GM12878 (cell line): ENCODE measurements around the gene GABBR2. TPM values are rescaled to one million over a fixed set of nuclear protein-coding genes. Genes with fewer than 3 reads are reported as not detected.

ENCODE experiments used
- CHD4 ChIP-seq: fragments of 200-600 bp; sonication (generic); IDR thresholded peaks from 2 replicates; pipeline ENCODE4 v1.6.1; 2016; ENCODE audit warnings: mild to moderate bottlenecking
- ETV6 ChIP-seq, 2 experiments: fragments of 450-650 bp in 1 of 2; IDR thresholded peaks in 1 of 2; conservative IDR thresholded peaks in 1 of 2; 2 replicates each; pipeline ENCODE4 v1.6.1; 2014; ENCODE audit warnings: antibody characterized with exemption in 1 of 2, borderline replicate concordance in 1 of 2, low read depth in 1 of 2, mild to moderate bottlenecking in 1 of 2, moderate library complexity in 1 of 2
- FOXM1 ChIP-seq: IDR thresholded peaks from 2 replicates; pipeline ENCODE4 v1.6.1; 2012; ENCODE audit warnings: low read depth, mild to moderate bottlenecking, inconsistent platforms, low read length, moderate library complexity
- JUND ChIP-seq: IDR thresholded peaks from 2 replicates; pipeline ENCODE4 v1.6.1; 2012; ENCODE audit warnings: low read depth, mild to moderate bottlenecking, low read length, improper control_type of control experiment, moderate library complexity
- MAX ChIP-seq: IDR thresholded peaks from 2 replicates; pipeline ENCODE4 v1.6.1; 2012; ENCODE audit warnings: low read depth, low read length, improper control_type of control experiment
- MYC ChIP-seq: IDR thresholded peaks from 2 replicates; pipeline ENCODE4 v1.6.1; 2011; ENCODE audit warnings: mild to moderate bottlenecking, low read length, moderate library complexity, inconsistent platforms; ENCODE audit not compliant: insufficient read depth, insufficient replicate concordance, insufficient read length, severe bottlenecking
- NFIC ChIP-seq: IDR thresholded peaks from 2 replicates; pipeline ENCODE4 v1.6.1; 2012; ENCODE audit warnings: low read depth, mild to moderate bottlenecking, inconsistent platforms, low read length, moderate library complexity
- NRF1 ChIP-seq: conservative IDR thresholded peaks from 2 replicates; pipeline ENCODE4 v1.6.1; 2011; ENCODE audit warnings: mild to moderate bottlenecking, low read depth, low read length, improper control_type of control experiment
- RB1 ChIP-seq: fragments of 450-650 bp; formaldehyde crosslinking; IDR thresholded peaks from 2 replicates; pipeline ENCODE4 v1.6.1; 2017; ENCODE audit warnings: mild to moderate bottlenecking, borderline replicate concordance
- SIX5 ChIP-seq: IDR thresholded peaks from 2 replicates; pipeline ENCODE4 v1.6.1; 2011; ENCODE audit warnings: mild to moderate bottlenecking, low read depth, low read length, moderate library complexity; ENCODE audit not compliant: severe bottlenecking
- SUPT20H ChIP-seq: IDR thresholded peaks from 2 replicates; pipeline ENCODE4 v1.6.1; 2011; ENCODE audit warnings: low read depth, mild to moderate bottlenecking, low read length, moderate library complexity, borderline replicate concordance; ENCODE audit not compliant: control insufficient read depth
- TCF12 ChIP-seq: IDR thresholded peaks from 2 replicates; pipeline ENCODE4 v1.6.1; 2011; ENCODE audit warnings: low read depth, mild to moderate bottlenecking, low read length
- ZNF217 ChIP-seq: fragments of 450-650 bp; IDR thresholded peaks from 2 replicates; pipeline ENCODE4 v1.6.1; 2017; ENCODE audit warnings: antibody characterized with exemption, mild to moderate bottlenecking
- ZNF24 ChIP-seq: fragments of 450-650 bp; IDR thresholded peaks from 2 replicates; pipeline ENCODE4 v1.6.1; 2017; ENCODE audit warnings: antibody characterized with exemption, mild to moderate bottlenecking
- polyA plus RNA-seq, 11 experiments: library from polyadenylated mRNA; depleted of rRNA in 4 of 11; unstranded in 6 of 11; stranded (reverse) in 5 of 11; fragments of >200 nt; fragmentation: Nextera tagmentation in 4 of 11; fragmentation: Illumina TruSeq in 1 of 11; extraction: Ambion mirVana in 4 of 11; extraction: Trizol in 1 of 11; gene quantifications; 1 replicate in 1 of 11; 2 replicates in 10 of 11; pipeline versions ENCODE4 v1.2.1 to v1.2.3, GENCODE V29; 2011 to 2016; ENCODE audit warnings: inconsistent platforms in 2 of 11, missing spikeins in 2 of 11, low read depth in 1 of 11
- total RNA-seq, 4 experiments: library from RNA; depleted of rRNA in 3 of 4; stranded (reverse); fragments of >200 nt in 3 of 4; fragmentation: Illumina TruSeq in 1 of 4; extraction: Trizol in 1 of 4; gene quantifications; 2 replicates each; pipeline versions ENCODE4 v1.2.1 to v1.2.3, GENCODE V29; 2013 to 2021
- TF ChIP-seq, protein P1 (sequence below): fragments of 450-650 bp; IDR thresholded peaks from 2 replicates; pipeline ENCODE4 v1.6.1; 2017; ENCODE audit warnings: mild to moderate bottlenecking, moderate library complexity
- TF ChIP-seq, protein P2 (sequence below): IDR thresholded peaks from 2 replicates; pipeline ENCODE4 v1.6.1; 2012; ENCODE audit warnings: low read depth, low read length, improper control_type of control experiment
- TF ChIP-seq, protein P3 (sequence below): fragments of 450-650 bp; conservative IDR thresholded peaks from 2 replicates; pipeline ENCODE4 v1.6.1; 2017; ENCODE audit warnings: mild to moderate bottlenecking, moderate library complexity
- TF ChIP-seq, protein P4 (sequence below): fragments of 150-350 bp; IDR thresholded peaks from 2 replicates; pipeline ENCODE4 v1.6.1; 2016; ENCODE audit warnings: low read depth, low read length

The GABBR2 gene
- total and polyA plus RNA-seq, 10 of the 15 experiments (the other 5 are each of a cell fraction or from before 2014, with no cell fraction given) = 0.02 to 2.2 (median 0.06) TPM; not detected in 2

- no peak for TF ChIP-seq NFIC
- TF ChIP-seq FOXM1 = no peak
- no peak for TF ChIP-seq SUPT20H
- TF ChIP-seq MYC = peak; percentile 46
- TF ChIP-seq, protein P1, sequence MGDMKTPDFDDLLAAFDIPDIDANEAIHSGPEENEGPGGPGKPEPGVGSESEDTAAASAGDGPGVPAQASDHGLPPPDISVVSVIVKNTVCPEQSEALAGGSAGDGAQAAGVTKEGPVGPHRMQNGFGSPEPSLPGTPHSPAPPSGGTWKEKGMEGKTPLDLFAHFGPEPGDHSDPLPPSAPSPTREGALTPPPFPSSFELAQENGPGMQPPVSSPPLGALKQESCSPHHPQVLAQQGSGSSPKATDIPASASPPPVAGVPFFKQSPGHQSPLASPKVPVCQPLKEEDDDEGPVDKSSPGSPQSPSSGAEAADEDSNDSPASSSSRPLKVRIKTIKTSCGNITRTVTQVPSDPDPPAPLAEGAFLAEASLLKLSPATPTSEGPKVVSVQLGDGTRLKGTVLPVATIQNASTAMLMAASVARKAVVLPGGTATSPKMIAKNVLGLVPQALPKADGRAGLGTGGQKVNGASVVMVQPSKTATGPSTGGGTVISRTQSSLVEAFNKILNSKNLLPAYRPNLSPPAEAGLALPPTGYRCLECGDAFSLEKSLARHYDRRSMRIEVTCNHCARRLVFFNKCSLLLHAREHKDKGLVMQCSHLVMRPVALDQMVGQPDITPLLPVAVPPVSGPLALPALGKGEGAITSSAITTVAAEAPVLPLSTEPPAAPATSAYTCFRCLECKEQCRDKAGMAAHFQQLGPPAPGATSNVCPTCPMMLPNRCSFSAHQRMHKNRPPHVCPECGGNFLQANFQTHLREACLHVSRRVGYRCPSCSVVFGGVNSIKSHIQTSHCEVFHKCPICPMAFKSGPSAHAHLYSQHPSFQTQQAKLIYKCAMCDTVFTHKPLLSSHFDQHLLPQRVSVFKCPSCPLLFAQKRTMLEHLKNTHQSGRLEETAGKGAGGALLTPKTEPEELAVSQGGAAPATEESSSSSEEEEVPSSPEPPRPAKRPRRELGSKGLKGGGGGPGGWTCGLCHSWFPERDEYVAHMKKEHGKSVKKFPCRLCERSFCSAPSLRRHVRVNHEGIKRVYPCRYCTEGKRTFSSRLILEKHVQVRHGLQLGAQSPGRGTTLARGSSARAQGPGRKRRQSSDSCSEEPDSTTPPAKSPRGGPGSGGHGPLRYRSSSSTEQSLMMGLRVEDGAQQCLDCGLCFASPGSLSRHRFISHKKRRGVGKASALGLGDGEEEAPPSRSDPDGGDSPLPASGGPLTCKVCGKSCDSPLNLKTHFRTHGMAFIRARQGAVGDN = peak; percentile 73
- TF ChIP-seq, protein P2, sequence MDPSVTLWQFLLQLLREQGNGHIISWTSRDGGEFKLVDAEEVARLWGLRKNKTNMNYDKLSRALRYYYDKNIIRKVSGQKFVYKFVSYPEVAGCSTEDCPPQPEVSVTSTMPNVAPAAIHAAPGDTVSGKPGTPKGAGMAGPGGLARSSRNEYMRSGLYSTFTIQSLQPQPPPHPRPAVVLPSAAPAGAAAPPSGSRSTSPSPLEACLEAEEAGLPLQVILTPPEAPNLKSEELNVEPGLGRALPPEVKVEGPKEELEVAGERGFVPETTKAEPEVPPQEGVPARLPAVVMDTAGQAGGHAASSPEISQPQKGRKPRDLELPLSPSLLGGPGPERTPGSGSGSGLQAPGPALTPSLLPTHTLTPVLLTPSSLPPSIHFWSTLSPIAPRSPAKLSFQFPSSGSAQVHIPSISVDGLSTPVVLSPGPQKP = peak; percentile 23; the same call in 1 of the 2 replicates
- no peak for TF ChIP-seq CHD4
- TF ChIP-seq ETV6 (conservative IDR thresholded peaks at IDR 0.05 in 1 of 2, IDR thresholded peaks at IDR 0.05 in 1 of 2; ENCODE audit: borderline replicate concordance in 1 of 2, low read depth in 1 of 2) = no peak
- no peak for TF ChIP-seq ZNF217
- TF ChIP-seq ZNF24 = no peak
- peak; percentile 34 for TF ChIP-seq SIX5
- TF ChIP-seq MAX = no peak
- TF ChIP-seq, protein P3, sequence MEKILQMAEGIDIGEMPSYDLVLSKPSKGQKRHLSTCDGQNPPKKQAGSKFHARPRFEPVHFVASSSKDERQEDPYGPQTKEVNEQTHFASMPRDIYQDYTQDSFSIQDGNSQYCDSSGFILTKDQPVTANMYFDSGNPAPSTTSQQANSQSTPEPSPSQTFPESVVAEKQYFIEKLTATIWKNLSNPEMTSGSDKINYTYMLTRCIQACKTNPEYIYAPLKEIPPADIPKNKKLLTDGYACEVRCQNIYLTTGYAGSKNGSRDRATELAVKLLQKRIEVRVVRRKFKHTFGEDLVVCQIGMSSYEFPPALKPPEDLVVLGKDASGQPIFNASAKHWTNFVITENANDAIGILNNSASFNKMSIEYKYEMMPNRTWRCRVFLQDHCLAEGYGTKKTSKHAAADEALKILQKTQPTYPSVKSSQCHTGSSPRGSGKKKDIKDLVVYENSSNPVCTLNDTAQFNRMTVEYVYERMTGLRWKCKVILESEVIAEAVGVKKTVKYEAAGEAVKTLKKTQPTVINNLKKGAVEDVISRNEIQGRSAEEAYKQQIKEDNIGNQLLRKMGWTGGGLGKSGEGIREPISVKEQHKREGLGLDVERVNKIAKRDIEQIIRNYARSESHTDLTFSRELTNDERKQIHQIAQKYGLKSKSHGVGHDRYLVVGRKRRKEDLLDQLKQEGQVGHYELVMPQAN = peak; percentile 77; the same call in 1 of the 2 replicates
- no peak for TF ChIP-seq NRF1
- TF ChIP-seq JUND = no peak
- TF ChIP-seq, protein P4, sequence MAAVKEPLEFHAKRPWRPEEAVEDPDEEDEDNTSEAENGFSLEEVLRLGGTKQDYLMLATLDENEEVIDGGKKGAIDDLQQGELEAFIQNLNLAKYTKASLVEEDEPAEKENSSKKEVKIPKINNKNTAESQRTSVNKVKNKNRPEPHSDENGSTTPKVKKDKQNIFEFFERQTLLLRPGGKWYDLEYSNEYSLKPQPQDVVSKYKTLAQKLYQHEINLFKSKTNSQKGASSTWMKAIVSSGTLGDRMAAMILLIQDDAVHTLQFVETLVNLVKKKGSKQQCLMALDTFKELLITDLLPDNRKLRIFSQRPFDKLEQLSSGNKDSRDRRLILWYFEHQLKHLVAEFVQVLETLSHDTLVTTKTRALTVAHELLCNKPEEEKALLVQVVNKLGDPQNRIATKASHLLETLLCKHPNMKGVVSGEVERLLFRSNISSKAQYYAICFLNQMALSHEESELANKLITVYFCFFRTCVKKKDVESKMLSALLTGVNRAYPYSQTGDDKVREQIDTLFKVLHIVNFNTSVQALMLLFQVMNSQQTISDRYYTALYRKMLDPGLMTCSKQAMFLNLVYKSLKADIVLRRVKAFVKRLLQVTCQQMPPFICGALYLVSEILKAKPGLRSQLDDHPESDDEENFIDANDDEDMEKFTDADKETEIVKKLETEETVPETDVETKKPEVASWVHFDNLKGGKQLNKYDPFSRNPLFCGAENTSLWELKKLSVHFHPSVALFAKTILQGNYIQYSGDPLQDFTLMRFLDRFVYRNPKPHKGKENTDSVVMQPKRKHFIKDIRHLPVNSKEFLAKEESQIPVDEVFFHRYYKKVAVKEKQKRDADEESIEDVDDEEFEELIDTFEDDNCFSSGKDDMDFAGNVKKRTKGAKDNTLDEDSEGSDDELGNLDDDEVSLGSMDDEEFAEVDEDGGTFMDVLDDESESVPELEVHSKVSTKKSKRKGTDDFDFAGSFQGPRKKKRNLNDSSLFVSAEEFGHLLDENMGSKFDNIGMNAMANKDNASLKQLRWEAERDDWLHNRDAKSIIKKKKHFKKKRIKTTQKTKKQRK = no peak
- 0 out of 2 replicates have a peak, but pooled peaks have one; percentile 10 for TF ChIP-seq TCF12
- TF ChIP-seq RB1 = peak; percentile 55; the same call in 1 of the 2 replicates
These were observed 453.0 kb downstream of the GABBR2 start, which contains the start of gene TBC1D2 (continued) for GRCh38 chr9:98255578-98256296.
